Inferior parietal cortex (tissue), 1 donor: ENCODE results near the gene PLEKHG3.
A peak's percentile ranks its signal among the peaks of the same experiment; 100 is the strongest.

Experiments
- DNase-seq: peaks from one replicate; pipeline ENCODE4 v3.0.0-alpha.2; 2016; ENCODE audit errors: extremely low spot score

Gene PLEKHG3

GRCh38 chr14:64784006-64784405 lies 79.8 kb downstream of the PLEKHG3 start:
- DNase-seq = no peak

DNA sequence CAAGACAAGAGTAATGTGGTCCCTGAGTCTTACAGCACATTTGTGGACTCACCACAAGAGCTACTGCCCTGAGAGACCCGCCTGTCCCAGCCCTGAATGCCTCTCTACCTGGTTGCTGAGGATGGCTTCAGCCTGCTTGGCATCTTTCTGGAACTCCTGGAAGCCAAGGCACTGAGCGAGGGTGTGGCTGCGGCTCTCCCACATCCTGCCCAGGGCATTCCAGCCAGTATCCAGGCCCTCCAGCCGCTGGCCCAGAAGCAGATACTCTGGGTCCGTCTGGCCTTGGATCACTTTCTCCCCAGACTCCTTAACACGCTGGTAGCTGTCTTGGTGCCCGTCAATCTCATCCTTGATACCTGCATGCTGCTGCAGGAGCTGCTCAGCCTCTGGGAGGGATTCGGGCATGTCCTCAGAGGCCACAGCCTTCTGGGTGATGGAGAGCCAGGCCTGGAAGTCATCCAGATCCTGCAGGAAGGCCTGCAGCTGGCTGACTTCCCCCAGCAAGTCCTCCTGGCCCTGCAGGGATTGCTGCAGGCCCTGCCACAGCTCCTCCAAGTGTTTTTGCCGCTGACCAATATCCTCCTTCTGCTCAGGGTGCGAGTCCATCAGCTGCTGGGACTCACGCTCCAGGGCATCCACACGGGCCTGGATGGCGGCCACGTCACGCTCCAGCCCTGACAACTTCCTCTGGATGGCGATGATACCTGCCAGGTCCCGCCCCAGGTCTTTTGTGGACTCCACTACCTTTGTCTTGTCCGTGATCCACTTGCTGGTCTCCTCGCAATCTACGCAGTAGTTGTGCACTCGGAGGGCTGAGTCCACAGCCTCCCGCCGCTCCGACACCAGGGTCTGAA lies 82.3 kb downstream of the PLEKHG3 start:
- no peak for DNase-seq

GRCh38 chr14:64787619-64788018 lies 83.4 kb downstream of the PLEKHG3 start:
- DNase-seq = no peak

GRCh38 chr14:64788706-64789105 lies 84.5 kb downstream of the PLEKHG3 start:
- DNase-seq = peak; percentile 60

DNA sequence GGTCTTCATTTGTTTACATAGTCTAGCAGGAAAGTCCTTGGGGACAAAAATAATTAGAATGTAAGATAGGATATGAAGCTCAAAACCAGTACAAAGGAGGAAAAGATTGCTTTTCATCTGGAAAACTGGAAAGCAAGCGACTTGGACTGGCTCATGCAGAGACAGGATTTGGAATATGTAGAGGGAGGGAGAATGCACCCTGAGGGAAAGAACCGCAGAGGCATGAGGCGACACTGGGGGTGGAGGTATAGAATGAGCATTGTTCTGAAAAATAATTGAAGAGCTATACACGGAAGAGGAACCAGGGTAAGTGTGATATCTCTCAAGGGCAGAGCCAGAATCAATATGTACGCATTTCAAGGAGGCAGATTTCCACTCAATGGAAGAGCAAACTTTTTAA lies 85.5 kb downstream of the PLEKHG3 start:
- DNase-seq = no peak

- DNase-seq = no peak
These were observed 86.3 kb downstream of the PLEKHG3 start for GRCh38 chr14:64790478-64790877.

GRCh38 chr14:64792231-64792630 lies 88.0 kb downstream of the PLEKHG3 start:
- no peak for DNase-seq

DNA sequence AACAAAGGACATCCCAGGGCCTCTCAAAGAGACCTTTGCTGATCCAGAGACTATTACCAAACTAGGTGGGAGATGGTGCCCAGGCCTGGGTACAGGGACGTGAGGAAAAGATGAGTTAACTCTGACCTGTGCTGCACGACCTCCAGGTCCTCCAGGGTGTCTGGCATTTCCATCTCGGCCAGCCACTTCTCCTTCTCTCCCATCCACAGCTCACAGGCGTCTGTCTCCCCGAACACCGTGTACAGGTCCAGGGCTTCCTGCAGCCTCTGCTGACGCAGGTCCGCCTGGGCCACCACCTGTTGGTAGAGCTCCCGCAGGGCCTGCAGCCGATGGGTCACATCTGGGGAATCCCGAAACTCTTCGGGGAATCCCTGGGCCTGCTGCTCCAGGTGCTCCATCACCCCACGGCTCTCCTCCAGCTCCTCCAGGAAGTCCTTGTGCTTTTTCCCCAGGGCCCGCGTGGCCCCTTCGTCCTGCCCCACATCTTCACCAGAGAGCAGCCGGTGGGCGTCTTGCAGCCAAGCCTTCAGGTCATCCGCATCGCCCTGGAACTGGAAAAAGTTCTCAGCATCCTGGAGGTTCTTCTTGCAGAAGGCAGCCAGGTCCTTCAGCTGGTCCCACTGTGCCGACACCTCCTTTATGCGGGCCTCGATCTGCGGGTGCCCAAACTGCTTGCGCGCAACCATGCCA lies 88.8 kb downstream of the PLEKHG3 start:
- no peak for DNase-seq

GRCh38 chr14:64795211-64795610 lies 91.0 kb downstream of the PLEKHG3 start:
- DNase-seq = no peak

- no peak for DNase-seq
These were observed 91.7 kb downstream of the PLEKHG3 start for GRCh38 chr14:64795921-64796320.

DNA sequence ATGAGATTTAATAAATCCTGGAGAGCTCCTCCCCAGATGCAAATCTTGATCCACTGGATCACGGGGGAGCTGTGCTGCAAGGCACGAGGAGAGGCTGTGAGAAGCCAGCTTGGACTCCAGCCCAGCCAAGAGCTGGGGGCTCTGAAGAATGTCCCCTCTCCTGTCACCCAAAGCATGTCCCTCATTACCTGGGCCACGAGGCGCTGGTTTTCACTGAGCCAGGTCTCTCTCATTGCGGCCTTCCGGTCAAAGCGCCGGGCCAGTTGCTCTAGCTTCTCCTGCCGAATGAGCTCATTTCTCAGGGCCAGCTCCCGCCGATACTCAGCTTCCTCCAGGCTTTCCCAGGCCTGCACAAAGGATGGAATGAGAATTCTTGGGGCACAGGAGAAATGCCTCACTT lies 92.1 kb downstream of the PLEKHG3 start:
- no peak for DNase-seq

DNA sequence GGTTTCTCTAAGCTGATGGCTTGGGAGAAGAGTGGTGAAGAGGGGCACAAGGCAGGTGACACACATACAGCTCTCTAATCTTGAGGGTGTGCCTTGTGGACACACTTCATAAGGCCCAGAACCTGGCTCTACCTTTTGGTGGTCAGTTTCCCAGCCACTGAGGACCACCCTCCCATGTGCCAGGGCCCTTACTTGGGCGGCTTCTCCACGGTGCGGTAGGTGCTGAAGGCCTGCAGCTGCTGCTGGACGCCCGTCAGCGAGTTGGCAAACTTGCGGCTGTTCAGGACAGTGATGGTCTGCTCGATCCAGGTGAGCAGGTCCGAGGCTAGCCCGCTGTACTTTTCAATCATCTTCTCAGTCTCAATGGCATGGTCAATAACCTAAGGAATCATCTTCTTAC lies 95.3 kb downstream of the PLEKHG3 start:
- DNase-seq = no peak
